HepG2 (cell line): ENCODE data around the gene SLC29A1. TPM values are rescaled to one million over a fixed set of nuclear protein-coding genes. Genes with fewer than 3 reads are reported as not detected.
A peak's percentile ranks its signal among the peaks of the same experiment; 100 is the strongest.

Experiments used
- ARNT ChIP-seq: fragments of 450-650 bp; IDR thresholded peaks from 2 replicates; pipeline ENCODE4 v1.6.1; 2017
- CBFB ChIP-seq: sonication (generic); formaldehyde crosslinking; IDR thresholded peaks from 2 replicates; pipeline ENCODE4 v1.4.0; 2020; ENCODE audit warnings: missing genetic modification reagents
- ISX ChIP-seq: sonication (generic); formaldehyde crosslinking; conservative IDR thresholded peaks from 2 replicates; pipeline ENCODE4 v1.5.0; 2020; ENCODE audit warnings: missing genetic modification reagents
- SETDB1 ChIP-seq: sonication (generic); formaldehyde crosslinking; IDR thresholded peaks from 2 replicates; pipeline ENCODE4 v1.5.1; 2020; ENCODE audit warnings: missing genetic modification reagents, mild to moderate bottlenecking, borderline replicate concordance
- SIN3B ChIP-seq: fragments of 150-350 bp; IDR thresholded peaks from 2 replicates; pipeline ENCODE4 v1.6.1; 2014; ENCODE audit warnings: low read length
- SMARCE1 ChIP-seq: fragments of 450-650 bp; IDR thresholded peaks from 2 replicates; pipeline ENCODE4 v1.6.1; 2017; ENCODE audit warnings: borderline replicate concordance
- SOX6 ChIP-seq, 2 experiments: fragments of 450-650 bp in 1 of 2; sonication (generic) in 1 of 2; formaldehyde crosslinking in 1 of 2; IDR thresholded peaks; 2 replicates each; pipeline versions ENCODE4 v1.4.0 to v1.6.1; 2017 to 2020; ENCODE audit warnings: antibody characterized with exemption in 1 of 2, mild to moderate bottlenecking in 1 of 2, missing genetic modification reagents in 1 of 2
- ZBTB3 ChIP-seq: sonication (generic); formaldehyde crosslinking; IDR thresholded peaks from 2 replicates; pipeline ENCODE4 v1.4.0; 2020; ENCODE audit warnings: low read depth, mild to moderate bottlenecking, moderate library complexity, missing genetic modification reagents, borderline replicate concordance
- ZNF12 ChIP-seq: sonication (generic); formaldehyde crosslinking; IDR thresholded peaks from 2 replicates; pipeline ENCODE4 v1.5.0; 2020; ENCODE audit warnings: missing genetic modification reagents
- ZNF777 ChIP-seq: sonication (generic); formaldehyde crosslinking; IDR thresholded peaks from 2 replicates; pipeline ENCODE4 v1.4.0; 2020; ENCODE audit warnings: missing genetic modification reagents
- polyA plus RNA-seq, 8 experiments: library from polyadenylated mRNA; depleted of rRNA in 3 of 8; stranded (reverse) in 7 of 8; unstranded in 1 of 8; fragments of >200 nt; fragmentation: Illumina TruSeq in 4 of 8; extraction: Trizol in 4 of 8; gene quantifications; 2 replicates each; pipeline versions ENCODE4 v1.2.1 to v1.2.3, GENCODE V29; 2011 to 2016; ENCODE audit warnings: low read depth in 4 of 8, missing spikeins in 1 of 8, mixed read lengths in 1 of 8; ENCODE audit not compliant: insufficient read depth in 1 of 8
- total RNA-seq, 5 experiments: library from RNA; depleted of rRNA; stranded (reverse); fragments of >200 nt; fragmentation: Illumina TruSeq; extraction: Trizol; gene quantifications; 2 replicates each; pipeline ENCODE4 v1.2.3, GENCODE V29; 2016; ENCODE audit warnings: low read depth in 1 of 5
- TF ChIP-seq, protein P1 (sequence below), 2 experiments: sonication (generic) in 1 of 2; formaldehyde crosslinking in 1 of 2; IDR thresholded peaks; 2 replicates each; pipeline versions ENCODE4 v1.6.1 to v1.9.0; 2014 to 2022; ENCODE audit warnings: antibody characterized with exemption in 1 of 2, borderline replicate concordance in 1 of 2, inconsistent platforms in 1 of 2, low read depth in 1 of 2, missing genetic modification reagents in 1 of 2
- TF ChIP-seq, protein P2 (sequence below): IDR thresholded peaks from 2 replicates; pipeline ENCODE4 v1.6.1; 2018; ENCODE audit warnings: missing genetic modification reagents
- TF ChIP-seq, protein P3 (sequence below): IDR thresholded peaks from 2 replicates; pipeline ENCODE4 v1.6.1; 2016; ENCODE audit warnings: low read depth, borderline replicate concordance
- TF ChIP-seq, protein P4 (sequence below): sonication (generic); formaldehyde crosslinking; IDR thresholded peaks from 2 replicates; pipeline ENCODE4 v1.4.0; 2020; ENCODE audit warnings: missing genetic modification reagents, borderline replicate concordance
- TF ChIP-seq, protein P5 (sequence below): sonication (generic); formaldehyde crosslinking; IDR thresholded peaks from 2 replicates; pipeline ENCODE4 v1.9.0; 2022; ENCODE audit warnings: low read depth, missing genetic modification reagents

Gene SLC29A1
- total and polyA plus RNA-seq, 2 of the 13 experiments (the other 11 are each of a cell fraction or from before 2014, with no cell fraction given) = 43.2 to 106 TPM

DNA sequence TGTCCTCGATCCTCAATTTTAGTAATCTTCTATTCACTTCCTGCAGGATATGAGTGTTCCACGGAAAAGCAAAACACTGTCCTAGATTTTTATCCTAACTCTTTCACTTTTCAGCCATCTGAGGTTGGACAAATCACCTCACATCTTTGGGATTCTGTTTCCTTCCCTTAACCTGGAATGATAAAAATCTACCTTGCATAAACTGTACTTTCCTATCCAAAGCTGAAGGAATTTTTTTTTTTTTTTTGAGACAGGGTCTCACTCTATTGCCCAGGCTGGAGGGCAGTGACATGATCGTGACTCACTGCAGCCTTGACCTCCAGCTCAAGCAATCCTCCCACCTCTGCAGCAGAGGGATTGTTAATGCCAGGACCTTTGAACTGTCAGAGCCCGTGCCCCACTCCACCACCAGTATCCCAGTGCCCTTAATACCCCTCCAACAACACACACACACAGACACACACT, 44.3 kb upstream of the SLC29A1 start (continued):
- TF ChIP-seq, protein P1, sequence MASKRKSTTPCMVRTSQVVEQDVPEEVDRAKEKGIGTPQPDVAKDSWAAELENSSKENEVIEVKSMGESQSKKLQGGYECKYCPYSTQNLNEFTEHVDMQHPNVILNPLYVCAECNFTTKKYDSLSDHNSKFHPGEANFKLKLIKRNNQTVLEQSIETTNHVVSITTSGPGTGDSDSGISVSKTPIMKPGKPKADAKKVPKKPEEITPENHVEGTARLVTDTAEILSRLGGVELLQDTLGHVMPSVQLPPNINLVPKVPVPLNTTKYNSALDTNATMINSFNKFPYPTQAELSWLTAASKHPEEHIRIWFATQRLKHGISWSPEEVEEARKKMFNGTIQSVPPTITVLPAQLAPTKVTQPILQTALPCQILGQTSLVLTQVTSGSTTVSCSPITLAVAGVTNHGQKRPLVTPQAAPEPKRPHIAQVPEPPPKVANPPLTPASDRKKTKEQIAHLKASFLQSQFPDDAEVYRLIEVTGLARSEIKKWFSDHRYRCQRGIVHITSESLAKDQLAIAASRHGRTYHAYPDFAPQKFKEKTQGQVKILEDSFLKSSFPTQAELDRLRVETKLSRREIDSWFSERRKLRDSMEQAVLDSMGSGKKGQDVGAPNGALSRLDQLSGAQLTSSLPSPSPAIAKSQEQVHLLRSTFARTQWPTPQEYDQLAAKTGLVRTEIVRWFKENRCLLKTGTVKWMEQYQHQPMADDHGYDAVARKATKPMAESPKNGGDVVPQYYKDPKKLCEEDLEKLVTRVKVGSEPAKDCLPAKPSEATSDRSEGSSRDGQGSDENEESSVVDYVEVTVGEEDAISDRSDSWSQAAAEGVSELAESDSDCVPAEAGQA (IDR thresholded peaks at IDR 0.05; ENCODE audit: low read depth) = no peak
- TF ChIP-seq, protein P1 (CRISPR knock-in tag; IDR thresholded peaks at IDR 0.05; ENCODE audit: borderline replicate concordance) = no peak
- TF ChIP-seq, protein P2, sequence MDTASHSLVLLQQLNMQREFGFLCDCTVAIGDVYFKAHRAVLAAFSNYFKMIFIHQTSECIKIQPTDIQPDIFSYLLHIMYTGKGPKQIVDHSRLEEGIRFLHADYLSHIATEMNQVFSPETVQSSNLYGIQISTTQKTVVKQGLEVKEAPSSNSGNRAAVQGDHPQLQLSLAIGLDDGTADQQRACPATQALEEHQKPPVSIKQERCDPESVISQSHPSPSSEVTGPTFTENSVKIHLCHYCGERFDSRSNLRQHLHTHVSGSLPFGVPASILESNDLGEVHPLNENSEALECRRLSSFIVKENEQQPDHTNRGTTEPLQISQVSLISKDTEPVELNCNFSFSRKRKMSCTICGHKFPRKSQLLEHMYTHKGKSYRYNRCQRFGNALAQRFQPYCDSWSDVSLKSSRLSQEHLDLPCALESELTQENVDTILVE (CRISPR knock-in tag) = no peak
- TF ChIP-seq, protein P3, sequence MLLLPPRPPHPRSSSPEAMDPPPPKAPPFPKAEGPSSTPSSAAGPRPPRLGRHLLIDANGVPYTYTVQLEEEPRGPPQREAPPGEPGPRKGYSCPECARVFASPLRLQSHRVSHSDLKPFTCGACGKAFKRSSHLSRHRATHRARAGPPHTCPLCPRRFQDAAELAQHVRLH (CRISPR knock-in tag) = 0 out of 2 replicates have a peak, but pooled peaks have one; percentile 40
- TF ChIP-seq SOX6 (IDR thresholded peaks at IDR 0.05) (no peak), SOX6 (CRISPR knock-in tag; IDR thresholded peaks at IDR 0.05) (peak; percentile 70), ARNT (no peak), ISX (CRISPR knock-in tag) (no peak), ZNF777 (CRISPR knock-in tag) (no peak), CBFB (CRISPR knock-in tag) (no peak), ZNF12 (no peak), SETDB1 (CRISPR knock-in tag) (no peak), SMARCE1 (no peak), ZBTB3 (CRISPR knock-in tag) (0 out of 2 replicates have a peak, but pooled peaks have one; percentile 65), SIN3B (no peak)
- TF ChIP-seq, protein P4, sequence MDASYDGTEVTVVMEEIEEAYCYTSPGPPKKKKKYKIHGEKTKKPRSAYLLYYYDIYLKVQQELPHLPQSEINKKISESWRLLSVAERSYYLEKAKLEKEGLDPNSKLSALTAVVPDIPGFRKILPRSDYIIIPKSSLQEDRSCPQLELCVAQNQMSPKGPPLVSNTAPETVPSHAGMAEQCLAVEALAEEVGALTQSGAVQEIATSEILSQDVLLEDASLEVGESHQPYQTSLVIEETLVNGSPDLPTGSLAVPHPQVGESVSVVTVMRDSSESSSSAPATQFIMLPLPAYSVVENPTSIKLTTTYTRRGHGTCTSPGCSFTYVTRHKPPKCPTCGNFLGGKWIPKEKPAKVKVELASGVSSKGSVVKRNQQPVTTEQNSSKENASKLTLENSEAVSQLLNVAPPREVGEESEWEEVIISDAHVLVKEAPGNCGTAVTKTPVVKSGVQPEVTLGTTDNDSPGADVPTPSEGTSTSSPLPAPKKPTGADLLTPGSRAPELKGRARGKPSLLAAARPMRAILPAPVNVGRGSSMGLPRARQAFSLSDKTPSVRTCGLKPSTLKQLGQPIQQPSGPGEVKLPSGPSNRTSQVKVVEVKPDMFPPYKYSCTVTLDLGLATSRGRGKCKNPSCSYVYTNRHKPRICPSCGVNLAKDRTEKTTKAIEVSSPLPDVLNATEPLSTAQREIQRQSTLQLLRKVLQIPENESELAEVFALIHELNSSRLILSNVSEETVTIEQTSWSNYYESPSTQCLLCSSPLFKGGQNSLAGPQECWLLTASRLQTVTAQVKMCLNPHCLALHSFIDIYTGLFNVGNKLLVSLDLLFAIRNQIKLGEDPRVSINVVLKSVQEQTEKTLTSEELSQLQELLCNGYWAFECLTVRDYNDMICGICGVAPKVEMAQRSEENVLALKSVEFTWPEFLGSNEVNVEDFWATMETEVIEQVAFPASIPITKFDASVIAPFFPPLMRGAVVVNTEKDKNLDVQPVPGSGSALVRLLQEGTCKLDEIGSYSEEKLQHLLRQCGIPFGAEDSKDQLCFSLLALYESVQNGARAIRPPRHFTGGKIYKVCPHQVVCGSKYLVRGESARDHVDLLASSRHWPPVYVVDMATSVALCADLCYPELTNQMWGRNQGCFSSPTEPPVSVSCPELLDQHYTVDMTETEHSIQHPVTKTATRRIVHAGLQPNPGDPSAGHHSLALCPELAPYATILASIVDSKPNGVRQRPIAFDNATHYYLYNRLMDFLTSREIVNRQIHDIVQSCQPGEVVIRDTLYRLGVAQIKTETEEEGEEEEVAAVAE (CRISPR knock-in tag) = no peak
- TF ChIP-seq, protein P5, sequence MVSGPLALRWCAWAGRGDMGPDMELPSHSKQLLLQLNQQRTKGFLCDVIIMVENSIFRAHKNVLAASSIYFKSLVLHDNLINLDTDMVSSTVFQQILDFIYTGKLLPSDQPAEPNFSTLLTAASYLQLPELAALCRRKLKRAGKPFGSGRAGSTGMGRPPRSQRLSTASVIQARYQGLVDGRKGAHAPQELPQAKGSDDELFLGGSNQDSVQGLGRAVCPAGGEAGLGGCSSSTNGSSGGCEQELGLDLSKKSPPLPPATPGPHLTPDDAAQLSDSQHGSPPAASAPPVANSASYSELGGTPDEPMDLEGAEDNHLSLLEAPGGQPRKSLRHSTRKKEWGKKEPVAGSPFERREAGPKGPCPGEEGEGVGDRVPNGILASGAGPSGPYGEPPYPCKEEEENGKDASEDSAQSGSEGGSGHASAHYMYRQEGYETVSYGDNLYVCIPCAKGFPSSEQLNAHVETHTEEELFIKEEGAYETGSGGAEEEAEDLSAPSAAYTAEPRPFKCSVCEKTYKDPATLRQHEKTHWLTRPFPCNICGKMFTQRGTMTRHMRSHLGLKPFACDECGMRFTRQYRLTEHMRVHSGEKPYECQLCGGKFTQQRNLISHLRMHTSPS (CRISPR knock-in tag) = peak; percentile 77; the same call in 1 of the 2 replicates
